Activated T-cell treated with anti-CD3 and anti-CD28 coated beads, Interleukin-2, amount 50 U/mL, for 24 hours (primary cell): ENCODE measurements around the gene LRATD1.

Experiments
- DNase-seq: peaks from one replicate; pipeline ENCODE4 v3.0.0-alpha.2; 2020
- H3K27ac Mint-ChIP-seq: 2 replicates; pipeline ENCODE4 v1.8.0; 2020; ENCODE audit warnings: mild to moderate bottlenecking, mixed read lengths
- H3K27me3 Mint-ChIP-seq: 2 replicates; pipeline ENCODE4 v1.8.0; 2020; ENCODE audit warnings: mixed read lengths
- H3K36me3 Mint-ChIP-seq: 2 replicates; pipeline ENCODE4 v1.8.0; 2020; ENCODE audit warnings: low read depth, mixed read lengths
- H3K4me1 Mint-ChIP-seq: 2 replicates; pipeline ENCODE4 v1.8.0; 2020; ENCODE audit warnings: low read depth, mixed read lengths
- H3K4me3 Mint-ChIP-seq: 2 replicates; pipeline ENCODE4 v1.8.0; 2020; ENCODE audit warnings: mild to moderate bottlenecking, moderate library complexity, mixed read lengths
- H3K9me3 Mint-ChIP-seq: 2 replicates; pipeline ENCODE4 v1.8.0; 2020; ENCODE audit warnings: mixed read lengths

LRATD1 gene, protein sequence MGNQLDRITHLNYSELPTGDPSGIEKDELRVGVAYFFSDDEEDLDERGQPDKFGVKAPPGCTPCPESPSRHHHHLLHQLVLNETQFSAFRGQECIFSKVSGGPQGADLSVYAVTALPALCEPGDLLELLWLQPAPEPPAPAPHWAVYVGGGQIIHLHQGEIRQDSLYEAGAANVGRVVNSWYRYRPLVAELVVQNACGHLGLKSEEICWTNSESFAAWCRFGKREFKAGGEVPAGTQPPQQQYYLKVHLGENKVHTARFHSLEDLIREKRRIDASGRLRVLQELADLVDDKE

DNA sequence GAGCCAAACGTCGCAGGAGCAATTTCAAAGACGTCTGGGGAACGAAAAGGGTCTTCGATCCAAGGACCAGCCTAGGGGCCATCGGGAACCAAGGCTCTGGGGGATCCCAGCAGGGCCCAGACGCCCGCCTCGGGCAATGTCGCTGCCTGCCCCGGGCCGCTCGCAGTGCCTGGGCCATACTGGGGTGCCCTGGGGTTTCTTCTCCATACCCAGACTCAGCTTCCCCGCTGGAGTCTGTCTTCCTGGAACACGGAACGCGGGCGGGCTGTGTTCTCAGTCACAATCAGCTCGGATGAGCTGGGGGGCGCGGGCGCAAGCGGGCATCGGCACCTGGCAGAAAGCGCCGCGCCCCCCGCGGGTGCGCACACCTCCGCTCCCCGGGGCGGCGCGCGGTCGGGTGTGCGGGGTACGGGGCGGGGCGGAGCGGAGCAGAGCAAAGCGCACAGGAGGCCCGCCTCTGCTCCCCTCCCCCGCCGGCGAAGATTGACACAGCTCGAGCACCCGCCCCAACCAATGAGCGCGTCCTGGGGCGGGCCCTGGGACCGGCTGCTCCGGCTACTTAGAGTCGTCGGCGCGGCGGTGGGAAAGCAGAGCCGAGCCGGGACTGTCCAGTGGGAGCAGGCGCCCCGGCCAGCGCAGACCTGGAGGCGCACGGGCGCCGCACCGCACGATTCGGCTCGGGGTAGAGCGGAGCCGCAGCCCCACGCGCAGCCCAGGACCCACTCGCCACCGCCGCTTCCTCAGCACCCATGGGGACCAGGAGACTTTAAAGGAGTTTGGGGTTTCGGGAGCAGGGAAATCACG, at the start of gene LRATD1:
TSS of gene LRATD1 (plus strand) at position 585 of the 804 bp plus-strand sequence. CDS start 1,263 bp downstream, outside the sequence.
- H3K36me3 Mint-ChIP-seq: no peaks in the 10 kb centered on the region
- H3K4me3 Mint-ChIP-seq: no peak within 1 kb of the TSS
- DNase-seq: no peak
- H3K27me3 Mint-ChIP-seq: peaks cover 64% of the 10 kb centered on the region
- H3K27ac Mint-ChIP-seq: no peak within 1 kb of the TSS
- peaks cover 4% of the 10 kb centered on the region for H3K4me1 Mint-ChIP-seq
- peaks cover 2% of the 10 kb centered on the region for H3K9me3 Mint-ChIP-seq

GRCh38 chr2:14583059-14583458, 49.5 kb upstream of the LRATD1 start:
- Mint-ChIP-seq H3K36me3 (no peaks in the 10 kb centered on the region), H3K4me1 (no peaks in the 10 kb centered on the region), H3K4me3 (no peak overlapping the region), H3K9me3 (no peaks in the 10 kb centered on the region), H3K27me3 (no peaks in the 10 kb centered on the region), H3K27ac (no peak overlapping the region)
- no peak for DNase-seq

DNA sequence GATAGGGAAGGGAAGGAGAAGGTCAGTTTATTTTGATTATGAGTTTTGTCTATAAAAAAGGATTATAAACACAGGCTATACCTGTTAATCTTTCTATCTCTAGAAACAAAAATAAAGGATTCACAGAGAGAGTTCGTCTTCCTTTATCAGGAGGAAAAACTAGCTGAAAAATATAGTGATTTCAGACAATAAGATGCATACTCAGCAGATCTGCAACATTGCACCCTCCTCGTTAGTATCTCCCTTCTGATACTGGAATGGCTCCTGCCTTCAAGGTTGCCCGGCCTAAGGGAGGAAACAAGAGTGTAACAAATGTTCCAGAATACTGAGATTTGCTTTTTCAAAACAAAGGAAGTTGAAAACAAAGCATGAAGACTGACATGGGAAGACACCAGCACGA, 48.7 kb upstream of the LRATD1 start:
- no peaks in the 10 kb centered on the region for H3K36me3 Mint-ChIP-seq
- H3K27ac Mint-ChIP-seq: no peak overlapping the region
- no peaks in the 10 kb centered on the region for H3K9me3 Mint-ChIP-seq
- H3K4me3 Mint-ChIP-seq: no peak overlapping the region
- no peak for DNase-seq
- H3K4me1 Mint-ChIP-seq: no peaks in the 10 kb centered on the region
- H3K27me3 Mint-ChIP-seq: no peaks in the 10 kb centered on the region

DNA sequence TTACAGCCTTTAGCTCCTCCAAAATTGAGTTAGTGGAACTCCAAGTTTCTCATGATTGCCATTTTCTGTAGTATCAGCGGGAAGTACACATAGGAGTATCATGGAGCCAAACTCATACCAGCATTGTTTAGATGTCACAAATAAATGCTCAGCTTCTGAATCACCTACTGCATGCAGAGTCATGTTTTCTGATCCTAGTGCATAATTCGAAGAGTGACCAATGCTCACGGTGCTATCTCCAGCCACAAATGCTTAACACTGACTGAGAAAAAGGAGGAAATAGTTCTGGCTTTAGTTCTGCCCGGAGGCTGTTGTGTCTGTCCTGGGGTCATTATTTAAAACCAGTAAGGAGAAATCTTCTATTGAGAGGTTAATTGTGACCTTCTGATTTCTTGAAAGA, 45.4 kb upstream of the LRATD1 start:
- H3K9me3 Mint-ChIP-seq: no peaks in the 10 kb centered on the region
- H3K4me3 Mint-ChIP-seq: no peak overlapping the region
- no peak for DNase-seq
- no peak overlapping the region for H3K27ac Mint-ChIP-seq
- no peaks in the 10 kb centered on the region for H3K27me3 Mint-ChIP-seq
- no peaks in the 10 kb centered on the region for H3K36me3 Mint-ChIP-seq
- H3K4me1 Mint-ChIP-seq: no peaks in the 10 kb centered on the region

DNA sequence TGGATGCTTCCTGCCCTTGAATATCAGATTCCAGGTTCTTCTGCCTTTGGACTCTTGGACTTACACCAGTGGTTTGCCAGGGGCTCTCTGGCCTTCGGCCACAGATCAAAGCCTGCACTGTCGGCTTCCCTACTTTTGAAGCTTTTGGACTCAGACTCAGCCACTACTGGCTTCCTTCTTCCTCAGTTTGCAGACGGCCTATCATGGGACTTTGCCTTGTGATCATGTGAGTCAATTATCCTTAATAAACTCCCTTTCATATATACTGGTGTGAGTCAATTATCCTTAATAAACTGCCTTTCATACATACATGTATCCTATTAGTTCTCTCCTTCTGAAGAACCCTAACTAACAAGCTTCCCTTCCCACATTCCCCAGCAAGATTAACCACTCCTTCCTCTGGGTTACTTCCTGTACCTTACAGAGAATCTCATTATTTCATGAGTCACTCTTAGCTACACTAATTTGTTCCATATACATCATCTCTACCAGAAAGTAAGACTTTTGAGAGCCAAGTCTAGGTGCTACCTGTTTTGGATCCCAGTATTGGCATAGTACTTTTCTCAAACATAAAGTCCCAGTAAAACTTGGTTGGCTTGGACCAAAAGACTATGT, 31.3 kb upstream of the LRATD1 start:
- Mint-ChIP-seq H3K27ac (no peak overlapping the region), H3K9me3 (no peaks in the 10 kb centered on the region), H3K4me3 (no peak overlapping the region), H3K27me3 (no peaks in the 10 kb centered on the region), H3K4me1 (no peaks in the 10 kb centered on the region), H3K36me3 (no peaks in the 10 kb centered on the region)
- no peak for DNase-seq

DNA sequence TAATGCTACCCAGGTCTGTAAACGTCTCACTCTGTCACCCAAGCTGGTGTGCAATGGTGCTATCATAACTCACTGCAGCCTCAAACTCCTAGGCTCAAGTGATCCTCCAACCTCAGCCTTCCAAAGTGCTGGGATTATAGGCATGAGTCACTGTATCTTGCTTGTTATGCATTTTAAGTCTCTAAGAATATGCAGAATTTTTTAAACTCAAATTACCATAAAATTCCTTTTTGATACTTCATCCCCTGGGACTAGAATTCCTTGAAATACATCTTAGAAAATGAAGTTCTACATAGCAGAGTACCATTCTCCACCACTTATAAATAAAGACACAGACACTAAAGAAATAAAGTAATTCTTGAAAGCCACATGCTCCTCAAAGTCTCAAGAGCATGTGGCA, 30.2 kb upstream of the LRATD1 start:
- H3K27me3 Mint-ChIP-seq: no peaks in the 10 kb centered on the region

DNA sequence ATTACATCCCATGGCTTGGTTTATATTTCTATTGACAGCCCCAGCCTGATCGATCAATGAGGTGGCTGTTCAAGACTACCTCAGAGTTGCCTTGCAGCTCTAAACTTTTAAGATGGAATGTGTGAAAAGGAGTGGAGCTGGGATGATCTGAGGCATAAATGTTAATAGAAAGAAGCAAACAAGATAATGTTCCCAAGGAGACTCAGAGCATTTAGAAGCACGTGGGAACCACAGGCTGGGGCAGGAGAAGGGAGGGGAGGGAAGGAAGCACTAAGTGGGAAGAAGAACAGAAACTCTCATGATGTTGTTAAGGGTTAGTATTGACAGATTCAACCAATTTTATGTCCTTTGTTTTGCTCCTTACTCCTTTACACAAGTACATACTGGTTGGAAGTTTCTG, 28.8 kb upstream of the LRATD1 start:
- Mint-ChIP-seq H3K36me3 (no peaks in the 10 kb centered on the region), H3K9me3 (no peaks in the 10 kb centered on the region), H3K27me3 (no peaks in the 10 kb centered on the region), H3K4me3 (no peak overlapping the region), H3K4me1 (no peaks in the 10 kb centered on the region), H3K27ac (no peak overlapping the region)
- no peak for DNase-seq

More for the DNA sequence above, 30.2 kb upstream of the LRATD1 start:
- H3K36me3 Mint-ChIP-seq: no peaks in the 10 kb centered on the region
- no peak overlapping the region for H3K27ac Mint-ChIP-seq
- no peaks in the 10 kb centered on the region for H3K9me3 Mint-ChIP-seq
- no peak overlapping the region for H3K4me3 Mint-ChIP-seq
- no peaks in the 10 kb centered on the region for H3K4me1 Mint-ChIP-seq
- no peak for DNase-seq

DNA sequence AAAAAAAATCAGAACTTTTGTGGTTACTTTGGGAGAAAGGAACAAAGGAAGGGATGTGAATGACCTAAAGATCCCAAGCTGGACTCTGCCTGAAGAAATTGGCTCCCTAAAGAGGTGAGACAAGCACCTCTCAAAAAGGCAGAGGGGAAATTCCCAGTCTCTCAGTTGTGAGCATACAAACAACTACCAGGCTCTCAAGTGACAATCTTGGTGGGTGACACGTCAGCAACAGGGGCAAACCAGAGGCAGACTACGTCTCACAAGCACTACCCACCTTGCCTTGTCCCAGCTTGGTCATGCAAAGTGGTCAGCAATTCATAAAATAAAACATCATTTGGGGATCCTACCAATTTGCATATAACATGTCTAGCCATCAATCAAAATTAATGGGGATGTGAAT, 24.3 kb upstream of the LRATD1 start:
- Mint-ChIP-seq H3K36me3 (no peaks in the 10 kb centered on the region), H3K9me3 (no peaks in the 10 kb centered on the region), H3K4me1 (no peaks in the 10 kb centered on the region), H3K27me3 (no peaks in the 10 kb centered on the region), H3K27ac (no peak overlapping the region), H3K4me3 (no peak overlapping the region)
- DNase-seq: no peak

- Mint-ChIP-seq H3K27ac (no peak overlapping the region), H3K4me3 (no peak overlapping the region), H3K4me1 (no peaks in the 10 kb centered on the region), H3K36me3 (no peaks in the 10 kb centered on the region), H3K27me3 (no peaks in the 10 kb centered on the region), H3K9me3 (no peaks in the 10 kb centered on the region)
- DNase-seq: no peak
Measured at GRCh38 chr2:14614017-14614416, 18.5 kb upstream of the LRATD1 start.

GRCh38 chr2:14615121-14615520, 17.4 kb upstream of the LRATD1 start:
- no peaks in the 10 kb centered on the region for H3K36me3 Mint-ChIP-seq
- H3K4me1 Mint-ChIP-seq: no peaks in the 10 kb centered on the region
- no peaks in the 10 kb centered on the region for H3K27me3 Mint-ChIP-seq
- no peaks in the 10 kb centered on the region for H3K9me3 Mint-ChIP-seq
- no peak overlapping the region for H3K4me3 Mint-ChIP-seq
- no peak overlapping the region for H3K27ac Mint-ChIP-seq
- DNase-seq: no peak

DNA sequence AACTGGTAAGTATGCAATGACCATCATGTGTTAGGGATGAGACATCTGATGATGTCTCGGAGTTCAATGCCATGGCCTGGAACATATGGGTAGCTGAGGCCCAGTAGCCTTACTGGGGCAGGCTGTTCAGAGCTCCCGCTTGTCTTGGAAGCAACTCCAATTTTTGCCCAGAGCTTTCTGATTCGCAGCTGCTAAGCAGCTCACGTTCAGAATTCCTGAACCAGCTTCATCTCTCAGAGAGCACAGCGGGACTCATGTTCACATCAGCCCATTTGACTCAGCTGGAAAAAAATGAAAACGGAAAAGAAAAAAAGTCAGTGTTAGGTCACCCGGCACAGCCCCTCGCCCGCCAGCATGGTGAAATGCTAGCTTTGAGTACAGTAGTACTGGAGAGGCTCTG, 16.8 kb upstream of the LRATD1 start:
- Mint-ChIP-seq H3K9me3 (no peaks in the 10 kb centered on the region), H3K4me1 (no peaks in the 10 kb centered on the region), H3K27ac (no peak overlapping the region), H3K36me3 (no peaks in the 10 kb centered on the region), H3K27me3 (no peaks in the 10 kb centered on the region), H3K4me3 (no peak overlapping the region)
- DNase-seq: no peak

GRCh38 chr2:14616342-14616741, 16.2 kb upstream of the LRATD1 start:
- H3K9me3 Mint-ChIP-seq: no peaks in the 10 kb centered on the region
- no peaks in the 10 kb centered on the region for H3K36me3 Mint-ChIP-seq
- no peak overlapping the region for H3K27ac Mint-ChIP-seq
- H3K27me3 Mint-ChIP-seq: no peaks in the 10 kb centered on the region
- H3K4me1 Mint-ChIP-seq: no peaks in the 10 kb centered on the region
- no peak overlapping the region for H3K4me3 Mint-ChIP-seq
- no peak for DNase-seq

GRCh38 chr2:14616950-14617349, 15.6 kb upstream of the LRATD1 start:
- H3K27me3 Mint-ChIP-seq: no peaks in the 10 kb centered on the region
- no peaks in the 10 kb centered on the region for H3K9me3 Mint-ChIP-seq
- H3K36me3 Mint-ChIP-seq: no peaks in the 10 kb centered on the region
- no peaks in the 10 kb centered on the region for H3K4me1 Mint-ChIP-seq
- no peak for DNase-seq
- no peak overlapping the region for H3K27ac Mint-ChIP-seq
- no peak overlapping the region for H3K4me3 Mint-ChIP-seq

DNA sequence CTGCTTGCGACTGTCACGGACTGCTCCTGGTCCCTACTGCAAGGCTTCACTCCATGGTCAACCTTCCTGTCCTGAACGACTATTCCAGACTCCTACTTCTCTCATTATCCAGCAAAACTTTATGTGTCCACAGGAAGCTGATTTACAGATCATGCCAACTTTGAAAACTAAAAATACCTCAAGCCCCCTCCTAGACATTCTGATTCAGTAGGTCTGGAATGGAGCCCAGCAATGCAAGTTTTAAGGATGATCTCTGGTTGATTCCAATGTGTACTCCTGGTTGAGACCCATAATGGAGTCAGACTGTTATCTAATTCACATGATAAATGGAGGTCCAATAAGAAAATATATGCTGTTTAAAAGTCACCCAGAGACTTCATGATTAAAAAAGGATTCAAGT, 13.1 kb upstream of the LRATD1 start:
- H3K27ac Mint-ChIP-seq: no peak overlapping the region
- H3K9me3 Mint-ChIP-seq: no peaks in the 10 kb centered on the region
- no peak for DNase-seq
- no peak overlapping the region for H3K4me3 Mint-ChIP-seq
- no peaks in the 10 kb centered on the region for H3K36me3 Mint-ChIP-seq
- H3K27me3 Mint-ChIP-seq: peaks cover 2% of the 10 kb centered on the region
- H3K4me1 Mint-ChIP-seq: no peaks in the 10 kb centered on the region

DNA sequence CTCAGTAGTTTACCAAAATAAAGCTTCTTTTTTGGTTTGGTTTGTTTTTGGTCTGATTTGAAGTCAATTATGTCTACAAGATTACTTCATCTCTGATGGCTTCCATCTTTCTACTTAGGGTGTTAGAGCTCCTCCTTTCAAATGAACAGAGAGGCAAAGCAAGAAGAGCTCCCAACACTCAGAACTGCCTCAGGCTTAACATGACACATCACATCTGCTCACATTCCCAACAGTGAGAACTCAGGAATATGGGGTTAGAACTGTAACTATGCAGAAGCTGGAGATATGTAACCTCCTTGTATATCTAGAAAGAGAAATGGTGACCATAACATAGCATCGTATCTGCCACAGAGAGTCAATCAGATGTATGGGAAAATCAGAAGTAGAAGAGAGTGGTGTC, 11.4 kb upstream of the LRATD1 start:
- Mint-ChIP-seq H3K4me3 (no peak overlapping the region), H3K9me3 (no peaks in the 10 kb centered on the region), H3K27ac (no peak overlapping the region), H3K36me3 (no peaks in the 10 kb centered on the region), H3K4me1 (no peaks in the 10 kb centered on the region), H3K27me3 (peaks cover 2% of the 10 kb centered on the region)
- DNase-seq: no peak
